ENCODE measurements around the gene F5.

Gene F5

GRCh38 chr1:169610858-169611257 is 24.6 kb upstream of the F5 start:
- no peak for DNase-seq (ENCODE audit: low read depth, low spot score)
- no peak overlapping the region for H3K4me3 ChIP-seq (ENCODE audit: low read depth, low read length)
- TF ChIP-seq CTCF (IDR thresholded peaks at IDR 0.05; ENCODE audit: insufficient read depth, low read length, missing control alignments), result no peak
- POLR2A ChIA-PET, result no interaction called here
- CTCF ChIA-PET, result interaction anchor here (0.9 kb wide), 1 partner anchor 199 kb away, joined by 3 read pairs; no protein-coding TSS in a partner anchor

- DNase-seq (ENCODE audit: low read depth, low spot score), result no peak
- H3K4me3 ChIP-seq (ENCODE audit: low read depth, low read length), result no peak overlapping the region
- ChIA-PET CTCF (interaction anchor here (0.9 kb wide), 1 partner anchor 200 kb away, joined by 3 read pairs; no protein-coding TSS in a partner anchor), POLR2A (no interaction called here)
- no peak for TF ChIP-seq CTCF (IDR thresholded peaks at IDR 0.05; ENCODE audit: insufficient read depth, low read length, missing control alignments)
Measured at GRCh38 chr1:169610108-169610507, 23.8 kb upstream of the F5 start.

- no peak overlapping the region for H3K4me3 ChIP-seq (ENCODE audit: low read depth, low read length)
- ChIA-PET POLR2A (no interaction called here), CTCF (no interaction called here)
- DNase-seq (ENCODE audit: low read depth, low spot score), result no peak
- TF ChIP-seq CTCF (IDR thresholded peaks at IDR 0.05; ENCODE audit: insufficient read depth, low read length, missing control alignments), result no peak
Measured at GRCh38 chr1:169608226-169608625, 21.9 kb upstream of the F5 start.

- ChIA-PET CTCF (no interaction called here), POLR2A (no interaction called here)
- DNase-seq (ENCODE audit: low read depth, low spot score), result no peak
- no peak overlapping the region for H3K4me3 ChIP-seq (ENCODE audit: low read depth, low read length)
- TF ChIP-seq CTCF (IDR thresholded peaks at IDR 0.05; ENCODE audit: insufficient read depth, low read length, missing control alignments), result no peak
Measured at GRCh38 chr1:169604781-169605560, 18.7 kb upstream of the F5 start.

- TF ChIP-seq CTCF (IDR thresholded peaks at IDR 0.05; ENCODE audit: insufficient read depth, low read length, missing control alignments), result no peak
- ChIA-PET CTCF (interaction anchor here (0.8 to 3.6 kb wide), 10 partner anchors 9 to 211 kb away, joined by 3 to 34 read pairs (median 4); partner anchors contain the start of gene F5), POLR2A (no interaction called here)
- no peak for DNase-seq (ENCODE audit: low read depth, low spot score)
- no peak overlapping the region for H3K4me3 ChIP-seq (ENCODE audit: low read depth, low read length)
Measured at GRCh38 chr1:169601096-169601881, 15.0 kb upstream of the F5 start.
